DND-41 (cell line): ENCODE data around the gene SPNS3.

ENCODE experiments used
- ATAC-seq: fragments of 200-7000 bp; cut with Tn5 transposase; 3 replicates; pipeline ENCODE4 v1.9.1; 2021; ENCODE audit warnings: low read depth; ENCODE audit not compliant: insufficient read depth
- DNase-seq: peaks from one replicate; pipeline ENCODE4 v3.0.0-alpha.2; 2020
- H2AFZ ChIP-seq: 2 replicates; pipeline ENCODE4 v1.6.0; 2012; ENCODE audit warnings: low read depth, low read length
- H3K27ac ChIP-seq: 2 replicates; pipeline ENCODE4 v1.5.1; 2012; ENCODE audit warnings: low read length, inconsistent platforms
- H3K27me3 ChIP-seq: fragments of 200-600 bp; sonication (generic); 2 replicates; pipeline ENCODE4 v1.6.0; 2012; ENCODE audit warnings: low read length, mild to moderate bottlenecking, inconsistent platforms; ENCODE audit not compliant: insufficient read depth, poor library complexity
- H3K36me3 ChIP-seq: 2 replicates; pipeline ENCODE4 v1.5.1; 2012; ENCODE audit warnings: low read length, inconsistent platforms; ENCODE audit not compliant: insufficient read depth
- H3K4me1 ChIP-seq: 2 replicates; pipeline ENCODE4 v1.5.1; 2012; ENCODE audit warnings: mild to moderate bottlenecking, low read length; ENCODE audit not compliant: insufficient read depth
- H3K4me2 ChIP-seq: 2 replicates; pipeline ENCODE4 v1.6.0; 2012; ENCODE audit warnings: mild to moderate bottlenecking, moderate library complexity, low read length, inconsistent platforms; ENCODE audit not compliant: insufficient read depth
- H3K4me3 ChIP-seq, 2 experiments: fragments of 200-600 bp in 1 of 2; shearing (Covaris generic) in 1 of 2; 2 replicates each; pipeline ENCODE4 v1.5.1; 2012 to 2016; ENCODE audit warnings: inconsistent platforms in 2 of 2, low read length in 2 of 2, mild to moderate bottlenecking in 2 of 2, low read depth in 1 of 2, moderate library complexity in 1 of 2
- H3K79me2 ChIP-seq: 2 replicates; pipeline ENCODE4 v1.6.0; 2012; ENCODE audit warnings: low read length, inconsistent platforms; ENCODE audit not compliant: insufficient read depth
- H3K9ac ChIP-seq: 2 replicates; pipeline ENCODE4 v1.6.0; 2012; ENCODE audit warnings: low read depth, mild to moderate bottlenecking, inconsistent platforms, low read length, moderate library complexity
- H3K9me3 ChIP-seq: 2 replicates; pipeline ENCODE4 v1.5.1; 2012; ENCODE audit warnings: low read length, moderate library complexity, mild to moderate bottlenecking, inconsistent platforms; ENCODE audit not compliant: insufficient read depth, severe bottlenecking
- H4K20me1 ChIP-seq: 2 replicates; pipeline ENCODE4 v1.6.0; 2012; ENCODE audit warnings: low read length; ENCODE audit not compliant: insufficient read depth
- EZH2 ChIP-seq: IDR thresholded peaks from 3 replicates; pipeline ENCODE4 v1.6.1; 2012; ENCODE audit warnings: borderline replicate concordance, low read depth, mild to moderate bottlenecking, moderate library complexity, low read length, inconsistent platforms; ENCODE audit not compliant: severe bottlenecking
- TF ChIP-seq, protein P1 (sequence below): IDR thresholded peaks from 2 replicates; pipeline ENCODE4 v1.5.1; 2012; ENCODE audit warnings: borderline replicate concordance, low read length, moderate library complexity, mild to moderate bottlenecking; ENCODE audit not compliant: poor library complexity, severe bottlenecking; ENCODE audit errors: extremely low read depth

Gene SPNS3

DNA sequence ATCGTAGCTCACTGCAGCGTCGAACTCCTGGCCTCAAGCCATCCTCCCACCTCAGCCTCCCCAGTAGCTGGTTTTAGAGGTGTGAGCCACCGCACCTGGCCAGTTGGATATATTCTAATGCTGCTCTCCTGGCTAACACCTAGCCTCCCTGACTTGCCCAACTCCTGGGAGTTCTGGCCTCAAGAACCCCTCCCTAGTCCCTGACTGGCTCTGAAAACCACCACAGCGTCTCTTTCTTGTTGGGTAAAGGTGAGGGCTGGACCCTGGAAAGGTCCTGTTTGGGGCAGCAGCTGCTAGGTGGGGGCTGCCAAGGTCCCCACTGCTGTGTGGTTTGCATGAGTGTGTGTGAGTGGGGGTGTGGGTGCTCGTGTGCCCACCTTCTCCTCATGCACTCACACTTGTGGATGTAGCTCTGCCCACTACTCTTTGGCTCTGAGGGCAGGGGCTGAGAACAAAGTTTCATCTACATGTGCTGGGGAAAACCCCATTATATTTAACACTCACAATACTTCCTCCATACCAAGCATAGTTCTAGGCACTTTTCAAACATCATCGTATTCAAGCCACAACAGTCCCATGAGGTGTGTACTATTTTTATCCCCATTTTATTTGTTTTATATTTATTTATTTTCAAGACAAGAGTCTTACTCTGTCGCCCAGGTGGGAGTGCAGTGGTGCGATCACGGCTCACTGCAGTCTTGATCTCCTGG lies 7.1 kb upstream of the SPNS3 start:
- ATAC-seq (no peak), DNase-seq (no peak)
- Histone ChIP-seq H3K36me3 (no peaks in the 10 kb centered on the region), H3K4me3 (no peak overlapping the region), H3K27me3 (no peaks in the 10 kb centered on the region), H3K4me2 (no peak overlapping the region), H2AFZ (0 out of 2 replicates have a peak overlapping the region, but pooled peaks have one; percentile 5), H3K4me1 (peaks cover 3% of the 10 kb centered on the region; the same call in 1 of the 2 replicates), H3K9ac (no peak overlapping the region), H4K20me1 (no peaks in the 10 kb centered on the region), H3K27ac (no peak overlapping the region), H3K9me3 (no peaks in the 10 kb centered on the region), H3K79me2 (no peaks in the 10 kb centered on the region)
- no peak for TF ChIP-seq EZH2
- TF ChIP-seq, protein P1, sequence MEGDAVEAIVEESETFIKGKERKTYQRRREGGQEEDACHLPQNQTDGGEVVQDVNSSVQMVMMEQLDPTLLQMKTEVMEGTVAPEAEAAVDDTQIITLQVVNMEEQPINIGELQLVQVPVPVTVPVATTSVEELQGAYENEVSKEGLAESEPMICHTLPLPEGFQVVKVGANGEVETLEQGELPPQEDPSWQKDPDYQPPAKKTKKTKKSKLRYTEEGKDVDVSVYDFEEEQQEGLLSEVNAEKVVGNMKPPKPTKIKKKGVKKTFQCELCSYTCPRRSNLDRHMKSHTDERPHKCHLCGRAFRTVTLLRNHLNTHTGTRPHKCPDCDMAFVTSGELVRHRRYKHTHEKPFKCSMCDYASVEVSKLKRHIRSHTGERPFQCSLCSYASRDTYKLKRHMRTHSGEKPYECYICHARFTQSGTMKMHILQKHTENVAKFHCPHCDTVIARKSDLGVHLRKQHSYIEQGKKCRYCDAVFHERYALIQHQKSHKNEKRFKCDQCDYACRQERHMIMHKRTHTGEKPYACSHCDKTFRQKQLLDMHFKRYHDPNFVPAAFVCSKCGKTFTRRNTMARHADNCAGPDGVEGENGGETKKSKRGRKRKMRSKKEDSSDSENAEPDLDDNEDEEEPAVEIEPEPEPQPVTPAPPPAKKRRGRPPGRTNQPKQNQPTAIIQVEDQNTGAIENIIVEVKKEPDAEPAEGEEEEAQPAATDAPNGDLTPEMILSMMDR, result no peak

DNA sequence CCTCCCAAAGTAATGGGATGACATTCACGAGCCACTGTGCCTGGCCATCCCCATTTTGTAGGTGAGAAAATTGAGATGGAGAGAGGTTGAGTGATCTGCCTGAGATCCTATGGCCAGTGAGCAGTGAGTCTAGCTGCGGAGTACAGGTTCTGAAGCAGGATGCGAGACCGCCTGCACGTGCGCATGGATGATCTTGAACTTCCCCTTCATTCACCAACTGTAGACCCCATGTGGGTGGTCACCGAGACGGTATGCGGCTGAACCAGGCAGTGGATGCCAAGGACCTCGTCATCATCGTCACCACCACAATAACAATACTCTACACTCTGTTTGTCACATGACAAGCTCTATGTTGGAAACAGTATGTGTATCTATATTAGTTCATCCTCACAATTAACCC lies 6.2 kb upstream of the SPNS3 start:
- Histone ChIP-seq H3K9me3 (no peaks in the 10 kb centered on the region), H3K4me3 (no peak overlapping the region), H3K79me2 (no peaks in the 10 kb centered on the region), H3K36me3 (no peaks in the 10 kb centered on the region), H2AFZ (no peak overlapping the region), H3K4me2 (no peak overlapping the region), H3K4me1 (peaks cover 7% of the 10 kb centered on the region; the same call in 1 of the 2 replicates), H3K27ac (no peak overlapping the region), H3K27me3 (no peaks in the 10 kb centered on the region), H4K20me1 (no peaks in the 10 kb centered on the region), H3K9ac (no peak overlapping the region)
- ATAC-seq (no peak), DNase-seq (no peak)
- TF ChIP-seq, protein P1, result no peak
- TF ChIP-seq EZH2, result no peak

DNA sequence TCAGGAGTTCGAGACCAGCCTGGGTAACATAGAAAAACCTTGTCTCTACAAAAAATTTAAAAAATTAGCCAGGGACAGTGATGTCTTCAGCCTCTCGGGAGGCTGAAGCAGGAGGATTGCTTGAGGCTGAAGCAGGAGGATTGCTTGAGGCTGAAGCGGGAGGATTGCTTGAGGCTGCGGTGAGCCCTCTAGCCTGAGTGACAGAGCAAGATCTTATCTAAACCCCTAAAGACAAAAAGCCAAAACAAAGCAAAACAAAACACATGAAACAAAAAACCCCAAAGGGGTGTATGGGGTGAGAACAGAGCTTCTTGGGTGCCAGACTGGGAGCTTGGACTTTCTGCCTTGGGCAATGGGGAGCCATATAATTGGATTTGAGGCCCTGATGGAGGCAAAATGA lies 2.6 kb downstream of the SPNS3 start:
- Histone ChIP-seq H3K4me3 (peak overlapping the region in 1 of 2 experiments; percentile 45; a peak in 2 of 4 replicates), H3K36me3 (peaks cover 24% of the 10 kb centered on the region), H4K20me1 (no peaks in the 10 kb centered on the region), H3K27me3 (no peaks in the 10 kb centered on the region), H3K79me2 (peaks cover 43% of the 10 kb centered on the region), H3K4me2 (peak overlapping the region; percentile 57), H3K9ac (peak overlapping the region; percentile 54), H2AFZ (no peak overlapping the region), H3K9me3 (no peaks in the 10 kb centered on the region), H3K4me1 (peaks cover 72% of the 10 kb centered on the region), H3K27ac (peak overlapping the region; percentile 91)
- ATAC-seq, result peak; percentile 38
- peak; percentile 76 for DNase-seq
- TF ChIP-seq, protein P1, result no peak
- TF ChIP-seq EZH2, result no peak
